HG03045 (cell line): ENCODE results near the gene ZNF497.
"Not testable (repeated sequence)": the region's sequence is repeated elsewhere in the genome, so short reads cannot be mapped to it uniquely, and the experiment has no call there.

Experiments
- ATAC-seq: cut with Tn5 transposase; IDR thresholded peaks from one replicate; pipeline ENCODE4 v1.9.1; 2021; ENCODE audit warnings: mild to moderate bottlenecking, moderate library complexity; ENCODE audit not compliant: unreplicated experiment

The ZNF497 gene

DNA sequence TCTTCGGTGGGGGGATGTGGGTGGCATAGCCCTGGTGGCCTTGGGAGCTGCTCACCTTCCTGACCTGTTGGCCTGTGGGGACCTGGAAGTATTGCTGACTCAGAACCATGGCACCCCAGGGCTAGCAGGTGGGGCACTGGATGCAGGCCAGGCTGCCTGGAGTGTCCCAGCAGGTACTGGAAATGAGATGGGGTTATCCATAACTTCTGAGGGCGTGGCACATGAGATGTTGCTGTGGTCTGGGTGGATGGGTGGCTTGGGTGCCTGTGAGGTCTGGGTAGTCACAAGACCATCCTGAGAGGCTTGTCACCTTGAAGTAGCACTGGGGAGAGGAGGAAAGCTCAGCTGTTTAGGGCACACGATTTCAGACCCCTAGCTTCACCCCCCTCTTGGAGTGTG, 32.3 kb upstream of the ZNF497 start:
- no peak for ATAC-seq

DNA sequence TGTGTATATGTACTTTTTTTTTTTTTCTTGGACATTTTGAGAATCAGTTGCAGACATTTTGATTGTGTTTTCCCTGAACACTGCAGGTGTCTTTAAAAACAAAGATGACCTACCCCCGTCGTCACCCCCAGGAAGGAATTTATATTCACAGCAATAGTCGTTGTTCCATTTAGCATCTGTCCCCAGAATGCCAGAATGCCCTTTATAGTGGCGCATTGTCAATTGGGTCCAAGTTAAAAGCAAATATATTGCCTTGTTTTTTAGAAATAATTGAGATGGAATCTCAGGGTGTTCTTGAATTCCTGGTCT, 31.1 kb upstream of the ZNF497 start:
- no peak for ATAC-seq

DNA sequence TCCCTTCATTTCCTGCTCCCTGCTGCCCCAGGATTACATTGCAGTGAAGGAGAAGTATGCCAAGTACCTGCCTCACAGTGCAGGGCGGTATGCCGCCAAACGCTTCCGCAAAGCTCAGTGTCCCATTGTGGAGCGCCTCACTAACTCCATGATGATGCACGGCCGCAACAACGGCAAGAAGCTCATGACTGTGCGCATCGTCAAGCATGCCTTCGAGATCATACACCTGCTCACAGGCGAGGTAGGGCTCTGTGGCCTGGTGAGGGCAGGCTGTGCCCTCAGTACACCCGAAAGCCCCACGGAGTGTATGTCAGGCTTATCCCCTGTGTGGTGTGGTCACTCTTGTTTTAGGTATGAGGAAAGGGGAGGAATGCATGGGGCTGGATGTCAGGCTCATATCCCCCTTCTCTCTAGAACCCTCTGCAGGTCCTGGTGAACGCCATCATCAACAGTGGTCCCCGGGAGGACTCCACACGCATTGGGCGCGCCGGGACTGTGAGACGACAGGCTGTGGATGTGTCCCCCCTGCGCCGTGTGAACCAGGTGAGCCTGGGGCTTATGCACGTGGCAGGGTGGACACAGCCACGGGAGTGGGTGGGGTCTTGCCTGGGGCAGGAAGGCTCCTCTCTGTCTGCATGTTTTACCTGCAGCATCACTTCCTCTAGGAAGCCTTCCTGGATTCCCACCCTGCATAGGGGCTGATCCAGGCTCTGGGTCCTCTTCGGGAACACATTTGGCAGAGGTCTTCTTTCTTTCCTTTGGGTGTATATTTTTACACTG, 30.6 kb upstream of the ZNF497 start:
- ATAC-seq = no peak

DNA sequence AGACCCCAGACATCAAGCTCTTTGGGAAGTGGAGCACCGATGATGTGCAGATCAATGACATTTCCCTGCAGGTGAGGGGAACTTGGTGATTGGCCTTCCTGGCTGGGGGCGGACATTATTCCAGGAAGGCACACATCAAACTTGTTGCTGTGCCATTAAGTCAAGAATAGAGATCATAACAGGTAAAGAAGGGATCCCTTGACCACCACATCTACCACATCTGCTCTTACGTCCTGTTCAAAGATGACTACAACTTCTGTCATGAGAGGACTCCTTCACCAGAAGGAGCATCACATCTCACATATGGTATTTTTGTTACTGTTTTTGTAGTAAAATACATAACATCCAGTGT, 25.6 kb upstream of the ZNF497 start:
- no peak for ATAC-seq

DNA sequence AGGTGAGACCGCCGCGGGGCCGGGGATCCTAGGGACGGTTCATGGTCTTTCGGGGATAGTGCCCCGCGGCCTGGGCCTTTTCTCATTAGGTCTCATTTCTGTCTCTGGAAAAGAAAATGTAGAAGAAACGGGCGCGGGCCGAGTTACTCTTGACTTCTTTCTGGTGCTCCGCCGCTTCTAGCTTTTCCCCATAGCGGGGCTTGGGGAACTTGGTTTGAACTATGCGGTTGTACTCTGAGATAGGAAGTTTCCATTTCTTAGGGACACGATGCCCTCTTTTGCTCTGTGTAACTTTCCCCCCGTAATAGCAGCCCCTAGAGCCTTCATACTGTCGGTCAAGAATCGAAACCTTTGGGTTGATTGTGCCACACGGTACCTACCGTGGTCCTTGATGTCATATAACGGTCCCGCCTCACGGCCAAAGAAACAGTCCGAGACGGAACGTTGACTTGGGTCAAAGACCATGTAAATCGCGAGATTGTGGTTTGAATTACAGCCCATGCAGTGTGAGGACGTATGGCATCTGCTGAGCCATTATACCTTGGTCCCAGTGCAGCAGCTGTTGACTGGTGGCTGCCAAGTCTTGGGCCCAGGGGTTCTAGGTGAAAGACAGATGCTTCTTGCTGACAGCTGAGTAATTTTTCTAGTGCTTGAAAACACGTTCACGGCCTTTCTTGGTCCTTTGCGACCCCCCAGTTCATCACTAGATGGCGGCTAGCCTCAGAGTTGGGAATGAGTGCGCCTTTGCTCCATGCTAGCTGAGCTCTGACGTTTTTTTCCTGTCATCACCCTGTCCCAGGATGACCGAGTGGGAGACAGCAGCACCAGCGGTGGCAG, 25.0 kb upstream of the ZNF497 start:
- peak; percentile 3 for ATAC-seq

DNA sequence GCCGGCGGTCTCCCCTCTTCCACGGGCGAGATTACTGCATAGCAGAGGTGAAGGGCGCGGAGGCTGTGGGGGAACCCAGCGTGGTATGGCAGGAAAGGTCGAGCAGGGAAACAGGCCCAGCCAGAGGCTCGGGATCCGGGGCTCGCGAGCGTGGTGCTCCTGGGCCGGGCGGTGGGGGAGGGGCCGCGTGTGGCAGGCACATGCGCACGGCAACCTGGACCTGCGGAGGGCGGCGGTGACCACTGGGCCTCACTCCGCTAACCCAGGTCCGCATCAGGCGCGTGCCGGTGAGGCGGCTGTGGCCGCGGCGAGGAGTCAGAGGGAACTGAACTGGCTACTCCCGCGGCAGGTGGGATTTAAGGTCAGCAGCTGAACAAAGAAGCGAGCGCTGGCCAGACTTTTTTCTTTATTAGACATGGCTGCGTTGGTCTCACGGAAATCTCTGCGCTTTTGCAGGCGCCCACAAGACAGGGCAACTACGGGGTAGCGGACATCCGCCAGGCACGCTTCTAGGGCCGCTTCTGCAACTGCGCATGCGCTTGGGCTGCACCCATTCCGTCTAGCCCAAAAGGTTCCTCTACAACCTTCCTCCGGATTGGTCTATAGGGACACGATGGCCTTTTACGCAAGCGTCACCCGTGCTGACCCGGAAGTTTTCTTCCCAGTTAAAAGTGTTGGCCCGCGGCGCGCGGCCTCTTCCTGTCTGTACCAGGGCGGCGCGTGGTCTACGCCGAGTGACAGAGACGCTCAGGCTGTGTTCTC, 24.2 kb upstream of the ZNF497 start, which contains the start of gene RPS5:
RPS5 (plus strand) TSS at position 694 of the 762 bp plus-strand sequence. CDS start 869 bp downstream, outside the sequence.
- peak; percentile 84 for ATAC-seq

DNA sequence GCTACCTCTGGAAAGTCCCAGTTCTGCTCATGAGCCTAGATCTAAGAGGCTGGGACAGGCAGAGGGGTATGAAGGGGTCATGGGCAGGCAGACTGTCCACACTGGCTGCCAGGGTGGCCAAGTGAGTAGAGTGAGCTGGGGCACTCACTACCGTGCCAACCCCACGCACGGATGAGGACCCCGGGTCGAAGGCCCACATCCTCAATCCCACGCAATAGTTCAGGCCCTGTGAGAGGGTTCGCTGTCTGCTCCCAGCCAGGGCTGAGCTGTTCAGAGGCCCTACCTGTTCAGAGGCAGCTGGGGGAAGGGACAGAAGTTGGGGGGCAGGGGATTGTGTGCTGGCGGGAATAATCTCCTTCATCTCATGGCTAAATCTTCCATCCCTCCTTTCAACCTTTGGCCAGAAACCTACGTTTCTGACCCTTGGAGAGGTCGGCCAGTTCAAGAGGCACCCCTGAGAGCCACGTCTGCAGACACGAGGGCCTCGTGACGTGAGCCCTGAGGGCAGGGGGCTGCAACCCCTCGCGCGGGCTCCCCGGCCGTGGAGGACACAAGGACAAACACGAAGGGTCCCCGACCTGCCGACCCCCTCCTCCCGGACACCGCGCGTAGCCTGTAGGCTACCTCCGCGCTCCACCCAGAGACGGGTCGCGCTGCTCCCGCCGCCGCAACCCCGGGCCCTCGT, 23.5 kb upstream of the ZNF497 start:
- ATAC-seq = peak; percentile 16

DNA sequence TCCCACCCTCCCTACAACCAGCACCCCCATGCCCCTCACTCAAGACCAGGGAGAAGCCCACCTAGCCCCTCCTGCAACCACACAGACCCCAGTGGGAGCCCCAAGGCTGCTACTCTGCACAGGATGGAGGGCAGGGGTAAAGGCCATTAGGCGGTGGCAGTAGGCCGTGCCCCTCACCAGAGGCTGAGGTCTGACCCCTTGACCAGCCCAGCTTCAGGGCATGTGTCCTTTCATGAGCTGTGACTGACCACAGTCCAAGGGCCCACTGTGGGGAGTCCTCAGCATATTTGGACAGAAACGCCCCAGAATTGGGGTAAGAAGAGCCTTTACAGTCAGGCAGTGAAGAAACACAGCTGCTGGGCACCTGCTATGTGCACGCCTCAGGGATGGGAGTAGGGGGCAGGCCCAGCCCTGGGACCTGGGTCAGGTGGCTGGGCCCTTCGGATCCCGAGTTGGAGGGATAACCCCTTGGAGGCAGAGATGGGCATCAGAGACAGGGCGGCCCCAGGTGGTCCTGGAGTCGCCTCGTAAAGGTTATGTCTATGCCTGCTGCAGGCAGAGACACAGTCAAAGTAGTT, 22.9 kb upstream of the ZNF497 start:
- no peak for ATAC-seq

DNA sequence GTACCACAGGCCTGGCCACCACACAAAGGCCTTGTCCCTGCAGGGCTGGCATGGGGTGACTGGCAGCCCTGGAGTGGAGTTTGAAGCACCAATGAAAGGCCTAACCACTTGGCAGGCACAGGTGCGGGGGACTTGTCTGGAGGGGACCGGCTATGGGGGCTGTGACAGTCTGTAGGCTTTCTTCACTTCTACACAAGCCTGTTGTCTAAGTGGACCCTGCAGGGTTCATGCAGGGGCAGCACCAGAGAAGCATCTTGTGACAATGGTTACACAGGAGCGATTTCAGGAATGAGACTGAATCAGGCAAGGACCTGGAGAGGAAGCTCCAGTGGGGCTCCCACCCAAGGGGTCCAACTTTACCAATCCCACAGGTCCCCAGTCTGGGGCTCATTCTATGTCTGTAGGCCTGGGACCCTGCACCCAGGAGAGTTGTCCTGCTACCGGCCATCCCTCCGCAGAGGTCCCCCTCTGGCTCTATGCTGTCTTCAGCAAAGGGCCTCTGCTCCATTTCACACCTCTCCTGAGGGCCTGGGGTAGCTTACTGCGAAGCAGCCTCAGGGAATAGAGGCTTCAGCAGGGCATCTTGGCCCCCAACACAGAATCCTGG, 20.5 kb upstream of the ZNF497 start:
- no peak for ATAC-seq

DNA sequence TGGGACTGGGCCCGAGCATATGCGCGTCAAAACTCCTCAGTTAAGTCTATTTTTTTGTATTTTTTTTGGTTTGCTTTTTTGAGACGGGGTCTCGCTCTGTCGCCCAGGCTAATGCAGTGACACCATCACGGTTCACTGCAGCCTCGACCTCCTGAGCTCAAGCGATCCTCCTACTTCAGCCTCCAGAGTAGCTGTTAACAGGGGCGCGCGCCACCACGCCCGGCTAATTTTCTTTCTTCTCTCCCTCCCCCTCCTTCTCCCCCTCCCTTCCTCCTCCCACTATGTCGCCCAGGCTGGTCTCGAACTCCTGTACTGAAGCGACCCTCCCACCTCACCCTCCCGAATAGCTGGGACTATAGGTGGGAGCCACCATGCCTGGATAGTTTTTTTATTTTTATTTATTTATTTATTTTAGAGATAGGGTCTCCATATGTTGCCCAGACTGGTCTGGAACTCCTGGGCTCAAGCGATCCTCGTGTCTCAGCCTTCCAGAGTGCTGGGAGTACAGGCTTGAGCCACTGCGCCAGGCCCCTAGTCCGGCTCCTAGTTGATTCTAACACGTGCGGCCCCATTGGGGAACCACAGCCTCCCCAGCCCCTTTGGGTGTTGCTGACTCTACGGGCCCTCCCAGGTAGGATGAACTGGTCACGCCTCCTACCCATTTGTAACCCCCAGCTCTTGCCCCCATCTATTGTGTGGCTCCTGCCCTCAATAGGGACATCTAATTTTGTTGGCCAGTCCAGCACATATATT, 19.1 kb upstream of the ZNF497 start:
- no peak for ATAC-seq

DNA sequence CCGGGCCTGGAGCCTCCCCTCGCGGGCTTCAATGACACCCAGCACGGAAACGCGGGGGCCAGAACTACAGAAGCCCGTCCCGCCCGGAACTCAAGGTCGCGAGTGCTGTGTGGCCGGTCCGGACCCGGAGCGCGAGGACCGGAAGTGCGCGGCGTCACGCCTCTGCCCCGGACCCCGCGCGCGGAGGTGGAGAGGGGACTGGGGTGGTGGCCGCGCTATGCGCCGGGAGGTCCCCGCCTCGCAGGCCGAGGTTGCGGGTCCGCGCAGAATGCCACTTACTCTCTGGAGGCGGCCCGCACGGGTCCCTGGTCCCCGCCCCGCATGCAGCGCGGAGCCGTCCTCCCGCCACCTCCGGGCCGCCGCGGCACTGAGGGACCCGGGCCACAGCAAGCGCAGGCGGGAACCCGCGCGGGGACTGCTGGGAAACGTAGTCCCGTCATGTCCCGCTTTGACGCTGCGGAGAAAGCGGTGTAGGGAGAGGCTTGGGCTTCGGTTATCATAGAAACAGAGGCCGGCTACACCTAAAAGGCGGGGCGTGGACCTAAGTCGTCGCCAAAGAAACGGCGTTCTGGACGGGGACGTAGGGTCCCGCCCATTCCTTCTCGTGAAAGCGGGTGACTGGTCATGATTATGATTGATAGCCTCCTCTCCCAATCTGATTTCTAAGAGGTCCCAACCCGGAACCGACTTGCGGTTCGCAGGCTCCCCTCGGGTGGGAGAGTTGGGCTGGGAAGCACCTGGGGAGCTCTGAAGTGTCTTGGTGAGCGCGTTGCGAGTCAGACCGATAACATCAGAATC, 18.3 kb upstream of the ZNF497 start, which contains the start of gene ZNF837:
ZNF837 (minus strand) TSS at position 369 of the 798 bp plus-strand sequence. CDS start 11,698 bp downstream, outside the sequence.
- ATAC-seq = peak; percentile 78

DNA sequence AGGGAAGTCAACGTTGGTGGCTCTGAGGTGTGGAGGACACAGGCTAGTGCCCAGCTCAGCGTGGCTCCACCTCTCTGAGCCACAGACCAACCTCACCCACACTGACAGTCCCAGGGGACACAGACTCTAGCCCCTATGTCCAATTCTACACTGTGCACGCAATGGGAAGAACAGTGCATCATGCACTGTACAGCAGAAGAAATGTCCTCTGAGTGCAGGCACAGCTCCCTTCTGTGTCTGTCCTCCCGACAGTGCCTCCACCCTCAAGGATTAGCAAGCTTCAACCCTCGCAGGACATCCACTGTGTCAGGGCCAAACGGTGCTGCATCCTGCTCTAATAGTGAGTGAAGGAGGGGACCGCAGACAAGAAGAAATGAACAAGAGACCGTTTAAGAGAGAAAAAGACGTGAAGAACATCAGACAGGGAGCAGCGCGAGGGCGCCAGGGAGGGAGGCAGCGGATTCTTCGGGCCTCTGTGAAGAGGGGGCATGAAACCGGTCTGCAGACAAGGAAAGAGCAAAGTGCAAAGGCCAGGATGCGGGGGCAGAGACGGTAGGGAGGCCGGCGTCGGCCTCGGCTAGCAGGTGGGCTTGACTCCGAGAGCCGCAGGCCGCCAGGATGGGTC, 17.6 kb upstream of the ZNF497 start:
- ATAC-seq = no peak

DNA sequence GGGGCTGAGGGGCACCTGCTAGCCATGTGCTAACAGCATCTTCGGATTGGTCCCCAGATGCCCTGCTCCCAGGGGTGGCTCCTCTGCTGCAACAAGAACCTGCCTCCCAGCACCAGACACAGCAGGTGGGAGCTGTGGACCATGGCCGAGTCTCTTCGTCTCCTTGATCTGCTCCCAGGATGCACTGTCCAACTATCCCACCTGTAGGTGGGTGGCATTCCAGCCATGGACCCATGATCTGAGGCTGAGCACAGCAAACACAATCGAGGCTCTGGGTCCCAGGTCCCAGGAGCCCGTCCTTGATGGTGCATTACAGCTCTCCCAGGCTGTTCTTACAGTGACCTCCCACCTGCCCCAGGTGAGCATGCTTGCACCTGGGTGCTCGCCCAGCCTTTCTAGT, 16.7 kb upstream of the ZNF497 start:
- no peak for ATAC-seq

DNA sequence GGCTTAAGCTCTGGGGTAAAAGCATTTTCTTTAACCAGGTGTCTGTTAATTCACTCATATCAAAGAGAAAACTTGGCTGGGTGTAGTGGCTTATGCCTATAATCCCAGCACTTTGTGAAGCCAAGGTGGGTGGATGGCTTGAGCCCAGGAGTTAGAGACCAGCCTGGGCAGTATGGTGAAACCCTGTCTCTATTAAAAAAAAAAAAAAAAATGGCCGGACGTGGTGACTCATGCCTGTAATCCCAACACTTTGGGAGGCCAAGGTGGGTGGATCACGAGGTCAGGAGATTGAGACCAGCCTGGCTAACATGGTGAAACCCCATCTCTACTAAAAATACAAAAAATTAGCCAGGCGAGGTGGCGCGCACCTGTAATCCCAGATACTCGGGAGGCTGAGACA, 14.2 kb upstream of the ZNF497 start:
- not testable (repeated sequence) for ATAC-seq

DNA sequence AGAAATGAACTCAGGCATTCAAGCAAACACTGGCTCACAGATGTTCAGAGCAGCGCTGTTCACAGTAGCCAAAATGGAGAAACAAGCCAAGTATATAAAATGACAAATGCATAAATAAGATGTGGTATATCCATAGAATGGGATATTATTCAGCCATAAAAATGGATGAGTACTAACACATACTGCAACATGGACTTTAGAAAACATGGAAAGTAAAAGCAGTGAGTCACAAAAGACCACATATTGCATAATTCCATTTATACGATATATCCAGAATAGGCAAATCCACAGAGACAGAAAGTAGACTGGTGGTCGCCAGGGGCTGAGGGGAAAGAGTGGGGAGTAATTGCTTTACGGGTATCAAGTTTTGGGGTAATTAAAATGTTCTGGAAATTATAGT, 11.6 kb upstream of the ZNF497 start:
- ATAC-seq = no peak

DNA sequence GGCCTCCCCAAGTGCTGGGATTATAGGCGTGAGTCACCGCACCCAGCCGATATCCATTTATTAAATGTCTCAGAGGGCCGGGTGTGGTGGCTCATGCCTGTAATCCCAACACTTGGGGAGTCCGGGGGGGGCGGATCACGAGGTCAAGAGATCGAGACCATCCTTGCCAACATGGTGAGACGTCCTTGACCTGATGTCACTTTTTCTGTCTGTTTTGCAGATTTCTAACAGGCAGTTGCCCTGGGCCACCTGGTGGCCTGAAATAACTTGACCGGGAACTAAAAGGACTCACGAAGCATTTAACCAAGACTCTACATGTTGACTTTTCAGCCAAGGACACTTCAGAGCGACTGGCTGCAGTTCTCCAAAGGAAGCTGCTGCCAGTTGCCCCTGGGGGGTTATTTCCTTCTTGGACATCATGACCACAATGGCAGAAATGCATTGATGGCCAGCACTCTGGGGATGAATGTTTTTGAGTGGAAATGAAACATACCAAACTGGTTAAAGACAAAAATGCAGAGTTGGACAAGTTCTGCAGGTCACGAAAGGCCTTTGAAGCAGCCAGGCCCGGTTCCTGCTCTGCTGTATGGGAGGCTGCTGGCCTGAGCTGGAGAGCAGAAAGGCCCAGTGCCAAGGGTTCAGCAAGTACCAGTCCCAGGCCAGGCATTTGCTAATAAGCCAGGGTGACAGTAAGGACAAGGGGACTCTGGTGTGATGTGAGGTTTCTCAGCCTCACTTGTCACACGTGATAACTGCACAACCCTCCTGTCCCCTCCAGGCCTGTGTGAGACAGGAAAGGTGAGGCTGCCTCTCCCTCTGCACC, 10.0 kb upstream of the ZNF497 start:
- no peak for ATAC-seq
